IMR-90 (cell line): Measurements from ENCODE around the gene DGKG. TPM values are rescaled to one million over a fixed set of nuclear protein-coding genes. Genes with fewer than 3 reads are reported as not detected.

Experiments
- ATAC-seq: fragments of 200-7000 bp; cut with Tn5 transposase; 2 replicates; pipeline ENCODE4 v1.9.1; 2020; ENCODE audit warnings: low read depth, mild to moderate bottlenecking, moderate library complexity
- BruUV-seq: library from RNA; stranded (reverse); fragments of 400-500 nt; replicated peaks from 2 replicates; lab custom pipeline; 2021; lab: Mats Ljungman, UMichigan
- CTCF ChIA-PET: fragments of 300-600 bp; formaldehyde crosslinking; extraction: SDS; loops from one replicate; lab custom pipeline; 2021; ENCODE audit warnings: antibody characterized with exemption; lab: Yijun Ruan, JAX
- POLR2A ChIA-PET: fragments of 300-600 bp; sonication (Branson Sonifier 250); formaldehyde crosslinking; loops from one replicate; lab custom pipeline; 2022; ENCODE audit warnings: antibody characterized with exemption; ENCODE audit not compliant: unreplicated experiment; lab: Charles Lee
- DNase-seq: peaks from one replicate; pipeline ENCODE4 v3.0.0; 2013
- H2AFZ ChIP-seq: replicated peaks from 2 replicates; pipeline ENCODE3; 2013; ENCODE audit warnings: low read length, mild to moderate bottlenecking; ENCODE audit not compliant: poor library complexity
- H2AK5ac ChIP-seq: 2 replicates; pipeline ENCODE4 v1.6.1; 2013; ENCODE audit warnings: low read depth, low read length, inconsistent platforms
- H2AK9ac ChIP-seq: replicated peaks from 2 replicates; pipeline ENCODE3; 2013; ENCODE audit warnings: mild to moderate bottlenecking, low read depth, low read length, moderate library complexity; ENCODE audit not compliant: poor library complexity
- H2BK120ac ChIP-seq: 2 replicates; pipeline ENCODE4 v1.6.1; 2013; ENCODE audit warnings: low read depth, low read length, inconsistent platforms
- H2BK15ac ChIP-seq: 3 replicates; pipeline ENCODE4 v1.6.1; 2013; ENCODE audit warnings: low read depth, low read length, inconsistent platforms
- H2BK20ac ChIP-seq: 2 replicates; pipeline ENCODE4 v1.6.1; 2013; ENCODE audit warnings: low read depth, mild to moderate bottlenecking, inconsistent platforms, low read length, moderate library complexity
- H2BK5ac ChIP-seq: 2 replicates; pipeline ENCODE4 v1.6.1; 2013; ENCODE audit warnings: mild to moderate bottlenecking, low read depth, low read length, inconsistent platforms; ENCODE audit not compliant: poor library complexity, severe bottlenecking
- H3K14ac ChIP-seq: replicated peaks from 2 replicates; pipeline ENCODE4 v1.6.1; 2013; ENCODE audit warnings: low read depth, low read length, inconsistent platforms
- H3K18ac ChIP-seq: 2 replicates; pipeline ENCODE4 v1.6.1; 2013; ENCODE audit warnings: low read depth, low read length, control low read depth
- H3K23ac ChIP-seq: 2 replicates; pipeline ENCODE4 v1.6.1; 2013; ENCODE audit warnings: low read depth, low read length, inconsistent platforms
- H3K27ac ChIP-seq: 2 replicates; pipeline ENCODE4 v1.5.1; 2013; ENCODE audit warnings: mild to moderate bottlenecking, control low read depth, low read length; ENCODE audit not compliant: insufficient read depth
- H3K27me3 ChIP-seq: 2 replicates; pipeline ENCODE4 v1.6.1; 2013; ENCODE audit warnings: low read length; ENCODE audit not compliant: control insufficient read depth, insufficient read depth
- H3K36me3 ChIP-seq: 2 replicates; pipeline ENCODE4 v1.6.1; 2013; ENCODE audit warnings: low read length, mixed read lengths; ENCODE audit not compliant: control insufficient read depth, insufficient read depth
- H3K4ac ChIP-seq: 2 replicates; pipeline ENCODE4 v1.6.1; 2013; ENCODE audit warnings: low read depth, low read length, inconsistent platforms
- H3K4me1 ChIP-seq: 2 replicates; pipeline ENCODE4 v1.6.1; 2013; ENCODE audit warnings: low read length, mixed read lengths; ENCODE audit not compliant: control insufficient read depth, insufficient read depth
- H3K4me2 ChIP-seq: 2 replicates; pipeline ENCODE4 v1.6.1; 2013; ENCODE audit warnings: low read depth, mild to moderate bottlenecking, control low read depth, low read length, moderate library complexity
- H3K4me3 ChIP-seq: 2 replicates; pipeline ENCODE4 v1.5.1; 2013; ENCODE audit warnings: low read depth, mild to moderate bottlenecking, control low read depth, low read length, moderate library complexity; ENCODE audit not compliant: insufficient read depth
- H3K56ac ChIP-seq: 2 replicates; pipeline ENCODE4 v1.6.1; 2013; ENCODE audit warnings: low read length, inconsistent platforms; ENCODE audit not compliant: insufficient read depth; ENCODE audit errors: extremely low read depth
- H3K79me1 ChIP-seq, 2 experiments: 2 replicates each; pipeline ENCODE4 v1.6.1; 2013; ENCODE audit warnings: low read length in 2 of 2, inconsistent platforms in 1 of 2, low read depth in 1 of 2
- H3K9ac ChIP-seq: 2 replicates; pipeline ENCODE4 v1.6.1; 2013; ENCODE audit warnings: low read depth, low read length, control low read depth
- H3K9me1 ChIP-seq: 2 replicates; pipeline ENCODE4 v1.6.1; 2013; ENCODE audit warnings: low read length, inconsistent platforms; ENCODE audit not compliant: insufficient read depth
- H3K9me3 ChIP-seq: 2 replicates; pipeline ENCODE4 v1.6.1; 2013; ENCODE audit warnings: low read length; ENCODE audit not compliant: control insufficient read depth, insufficient read depth
- H4K20me1 ChIP-seq: 2 replicates; pipeline ENCODE4 v1.6.1; 2013; ENCODE audit warnings: low read length, inconsistent platforms; ENCODE audit not compliant: insufficient read depth
- H4K5ac ChIP-seq: 2 replicates; pipeline ENCODE4 v1.6.1; 2013; ENCODE audit warnings: mild to moderate bottlenecking, low read depth, low read length, control low read depth
- H4K8ac ChIP-seq, 2 experiments: 2 replicates each; pipeline ENCODE4 v1.6.1; 2013; ENCODE audit warnings: low read depth in 2 of 2, low read length in 2 of 2, control low read depth in 1 of 2, inconsistent platforms in 1 of 2
- H4K91ac ChIP-seq: 2 replicates; pipeline ENCODE4 v1.6.1; 2013; ENCODE audit warnings: low read depth, low read length, inconsistent platforms; ENCODE audit not compliant: insufficient read depth
- CEBPB ChIP-seq: IDR thresholded peaks from 2 replicates; pipeline ENCODE4 v1.6.1; 2012; ENCODE audit warnings: low read depth, low read length, improper control_type of control experiment
- MAFK ChIP-seq: IDR thresholded peaks from 2 replicates; pipeline ENCODE4 v1.6.1; 2012; ENCODE audit warnings: low read depth, low read length, improper control_type of control experiment
- MAZ ChIP-seq: IDR thresholded peaks from 2 replicates; pipeline ENCODE4 v1.6.1; 2012; ENCODE audit warnings: low read depth, mild to moderate bottlenecking, low read length, improper control_type of control experiment, moderate library complexity, borderline replicate concordance
- MXI1 ChIP-seq: IDR thresholded peaks from 2 replicates; pipeline ENCODE4 v1.6.1; 2012; ENCODE audit warnings: low read depth, mild to moderate bottlenecking, low read length, moderate library complexity, borderline replicate concordance
- NFE2L2 ChIP-seq: fragments of 150-350 bp; IDR thresholded peaks from 2 replicates; pipeline ENCODE4 v1.6.1; 2016; ENCODE audit warnings: low read depth, mild to moderate bottlenecking, low read length
- RAD21 ChIP-seq: IDR thresholded peaks from 2 replicates; pipeline ENCODE4 v1.6.1; 2012; ENCODE audit warnings: low read length, improper control_type of control experiment
- RCOR1 ChIP-seq: IDR thresholded peaks from 2 replicates; pipeline ENCODE4 v1.6.1; 2012; ENCODE audit warnings: mild to moderate bottlenecking, low read length, improper control_type of control experiment; ENCODE audit not compliant: insufficient replicate concordance
- RFX5 ChIP-seq: IDR thresholded peaks from 2 replicates; pipeline ENCODE4 v1.8.0; 2012; ENCODE audit warnings: low read depth, mild to moderate bottlenecking, low read length, moderate library complexity
- WGBS, 2 experiments: methylation state at CpG; one replicate each; pipeline versions ENCODE4 v1.1.5 to v1.1.7; 2013; ENCODE audit warnings: missing lambda C conversion rate in 2 of 2; ENCODE audit not compliant: insufficient read length in 1 of 2; ENCODE audit errors: extremely low coverage in 2 of 2; 5-methylcytosine and 5-hydroxymethylcytosine counted together
- dilution Hi-C: fragments of 300-500 bp; cut with HindIII; formaldehyde crosslinking; loops from one replicate; pipeline ENCODE4 v1.14.3; 2018; ENCODE audit warnings: low sequenced_read_pairs; ENCODE audit not compliant: unreplicated experiment
- in situ Hi-C: fragments of 300-500 bp; cut with MboI; formaldehyde crosslinking; loops from 3 replicates; pipeline ENCODE4 v1.14.3; 2019; ENCODE audit warnings: low sequenced_read_pairs, inconsistent platforms, mixed read lengths
- intact Hi-C: fragments of 100-400 bp; cut with micrococcal nuclease; formaldehyde crosslinking; loops from 2 replicates; pipeline ENCODE4 v1.10.0; 2022
- polyA plus RNA-seq, 3 experiments: library from polyadenylated mRNA; depleted of rRNA; stranded (reverse); fragments of >200 nt; gene quantifications; 2 replicates each; pipeline ENCODE4 v1.2.3, GENCODE V29; 2012; ENCODE audit warnings: low replicate concordance in 1 of 3
- total RNA-seq: library from RNA; depleted of rRNA; stranded (reverse); fragments of >200 nt; gene quantifications from 2 replicates; pipeline ENCODE4 v1.2.3, GENCODE V29; 2012
- TF ChIP-seq, protein P1 (sequence below): fragments of 150-350 bp; IDR thresholded peaks from 2 replicates; pipeline ENCODE4 v1.6.1; 2016; ENCODE audit warnings: low read depth, mild to moderate bottlenecking, low read length, moderate library complexity, borderline replicate concordance
- TF ChIP-seq, protein P2 (sequence below): conservative IDR thresholded peaks from 2 replicates; pipeline ENCODE4 v1.5.1; 2012; ENCODE audit warnings: mild to moderate bottlenecking, low read depth, low read length, improper control_type of control experiment
- TF ChIP-seq, protein P3 (sequence below): fragments of 150-350 bp; IDR thresholded peaks from 2 replicates; pipeline ENCODE4 v1.6.1; 2017; ENCODE audit warnings: mild to moderate bottlenecking, antibody characterized with exemption, low read length, low read depth

DGKG gene
- total and polyA plus RNA-seq, 2 of the 4 experiments (the other 2 are of a cell fraction): 1.2 to 4.1 TPM

DNA sequence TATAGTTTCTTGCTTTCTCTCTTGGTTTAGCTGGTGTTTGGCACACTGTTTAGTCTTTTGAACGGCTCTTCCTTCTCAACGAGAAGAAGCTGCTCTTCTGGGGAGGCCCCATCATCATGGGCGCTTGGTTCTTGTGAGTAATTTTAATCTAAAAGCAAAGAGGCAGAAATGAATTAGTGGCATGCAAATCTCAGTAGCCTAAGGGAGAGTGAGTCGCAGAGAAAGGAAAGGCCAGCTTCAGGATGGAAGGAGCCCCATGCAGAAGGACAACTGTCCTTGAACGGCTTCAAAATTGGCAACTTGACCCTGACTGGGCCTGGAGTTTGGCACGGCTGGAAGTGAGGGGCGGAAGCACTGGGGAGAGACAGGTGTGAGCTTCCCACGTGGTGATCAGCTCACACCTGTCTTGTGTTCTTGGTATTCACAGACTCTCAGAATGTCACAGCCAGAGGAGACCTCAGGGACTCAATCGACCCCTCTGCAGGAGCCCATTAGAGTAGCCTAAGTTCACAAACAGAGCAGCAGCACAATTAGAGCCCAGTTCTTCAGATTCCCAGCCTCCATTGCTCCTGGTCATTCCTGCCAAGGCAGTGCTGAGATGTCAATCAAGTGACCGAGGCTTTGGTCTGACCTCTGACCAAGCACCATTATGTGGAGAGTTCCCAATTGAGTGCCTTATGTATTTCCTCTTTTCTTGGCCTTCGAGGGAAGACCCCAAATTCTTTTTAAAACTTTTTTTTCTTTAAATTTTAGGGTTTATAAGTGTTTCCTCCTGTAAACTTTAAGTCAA is 211.8 kb downstream of the DGKG start:
- no peak overlapping the region for H3K18ac ChIP-seq
- no peak overlapping the region for H2BK20ac ChIP-seq
- H3K9me1 ChIP-seq: no peaks in the 10 kb centered on the region
- intact Hi-C loops (no loop called here), dilution Hi-C loops (no loop called here), in situ Hi-C loops (no loop called here)
- H2AK5ac ChIP-seq: no peak overlapping the region
- H3K79me1 ChIP-seq: no peaks in the 10 kb centered on the region
- CTCF ChIA-PET: no interaction called here
- H4K5ac ChIP-seq: no peak overlapping the region
- H3K36me3 ChIP-seq: no peaks in the 10 kb centered on the region
- DNase-seq: no peak
- no peak for TF ChIP-seq RCOR1
- TF ChIP-seq NFE2L2: no peak
- no peak for TF ChIP-seq MAZ
- TF ChIP-seq, protein P1, sequence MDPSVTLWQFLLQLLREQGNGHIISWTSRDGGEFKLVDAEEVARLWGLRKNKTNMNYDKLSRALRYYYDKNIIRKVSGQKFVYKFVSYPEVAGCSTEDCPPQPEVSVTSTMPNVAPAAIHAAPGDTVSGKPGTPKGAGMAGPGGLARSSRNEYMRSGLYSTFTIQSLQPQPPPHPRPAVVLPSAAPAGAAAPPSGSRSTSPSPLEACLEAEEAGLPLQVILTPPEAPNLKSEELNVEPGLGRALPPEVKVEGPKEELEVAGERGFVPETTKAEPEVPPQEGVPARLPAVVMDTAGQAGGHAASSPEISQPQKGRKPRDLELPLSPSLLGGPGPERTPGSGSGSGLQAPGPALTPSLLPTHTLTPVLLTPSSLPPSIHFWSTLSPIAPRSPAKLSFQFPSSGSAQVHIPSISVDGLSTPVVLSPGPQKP: no peak
- TF ChIP-seq, protein P2, sequence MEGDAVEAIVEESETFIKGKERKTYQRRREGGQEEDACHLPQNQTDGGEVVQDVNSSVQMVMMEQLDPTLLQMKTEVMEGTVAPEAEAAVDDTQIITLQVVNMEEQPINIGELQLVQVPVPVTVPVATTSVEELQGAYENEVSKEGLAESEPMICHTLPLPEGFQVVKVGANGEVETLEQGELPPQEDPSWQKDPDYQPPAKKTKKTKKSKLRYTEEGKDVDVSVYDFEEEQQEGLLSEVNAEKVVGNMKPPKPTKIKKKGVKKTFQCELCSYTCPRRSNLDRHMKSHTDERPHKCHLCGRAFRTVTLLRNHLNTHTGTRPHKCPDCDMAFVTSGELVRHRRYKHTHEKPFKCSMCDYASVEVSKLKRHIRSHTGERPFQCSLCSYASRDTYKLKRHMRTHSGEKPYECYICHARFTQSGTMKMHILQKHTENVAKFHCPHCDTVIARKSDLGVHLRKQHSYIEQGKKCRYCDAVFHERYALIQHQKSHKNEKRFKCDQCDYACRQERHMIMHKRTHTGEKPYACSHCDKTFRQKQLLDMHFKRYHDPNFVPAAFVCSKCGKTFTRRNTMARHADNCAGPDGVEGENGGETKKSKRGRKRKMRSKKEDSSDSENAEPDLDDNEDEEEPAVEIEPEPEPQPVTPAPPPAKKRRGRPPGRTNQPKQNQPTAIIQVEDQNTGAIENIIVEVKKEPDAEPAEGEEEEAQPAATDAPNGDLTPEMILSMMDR: no peak
- TF ChIP-seq RAD21: no peak
- no peak for TF ChIP-seq RFX5
- no peak for TF ChIP-seq CEBPB
- TF ChIP-seq MXI1: no peak
- TF ChIP-seq, protein P3, sequence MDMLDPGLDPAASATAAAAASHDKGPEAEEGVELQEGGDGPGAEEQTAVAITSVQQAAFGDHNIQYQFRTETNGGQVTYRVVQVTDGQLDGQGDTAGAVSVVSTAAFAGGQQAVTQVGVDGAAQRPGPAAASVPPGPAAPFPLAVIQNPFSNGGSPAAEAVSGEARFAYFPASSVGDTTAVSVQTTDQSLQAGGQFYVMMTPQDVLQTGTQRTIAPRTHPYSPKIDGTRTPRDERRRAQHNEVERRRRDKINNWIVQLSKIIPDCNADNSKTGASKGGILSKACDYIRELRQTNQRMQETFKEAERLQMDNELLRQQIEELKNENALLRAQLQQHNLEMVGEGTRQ: no peak
- no peak for TF ChIP-seq MAFK
- no peak overlapping the region for H3K4me3 ChIP-seq
- H4K91ac ChIP-seq: no peak overlapping the region
- no peak for ATAC-seq
- peaks cover 19% of the 10 kb centered on the region for H3K27me3 ChIP-seq
- no peak overlapping the region for H3K4me2 ChIP-seq
- POLR2A ChIA-PET: no interaction called here
- no TSS peak for BruUV-seq
- no peak overlapping the region for H2AFZ ChIP-seq
- no peak overlapping the region for H3K56ac ChIP-seq
- no peaks in the 10 kb centered on the region for H4K20me1 ChIP-seq
- H2BK5ac ChIP-seq: no peak overlapping the region
- no peaks in the 10 kb centered on the region for H3K4me1 ChIP-seq
- no peak overlapping the region for H2AK9ac ChIP-seq
- no peak overlapping the region for H3K4ac ChIP-seq
- no peak overlapping the region for H3K23ac ChIP-seq
- no peaks in the 10 kb centered on the region for H3K9me3 ChIP-seq
- H3K9ac ChIP-seq: no peak overlapping the region
- no peak overlapping the region for H3K27ac ChIP-seq
- no peak overlapping the region for H3K14ac ChIP-seq
- WGBS, 2 experiments: 48% methylated on average over 6 of the region's 11 CpGs; no CpG with 5 or more reads in 1 of the 2 experiments
- no peak overlapping the region for H2BK120ac ChIP-seq
- H2BK15ac ChIP-seq: no peak overlapping the region
- no peak overlapping the region for H4K8ac ChIP-seq
